ENCODE data around the gene GPC3. TPM values are rescaled to one million over a fixed set of nuclear protein-coding genes. Genes with fewer than 3 reads are reported as not detected.
"Not testable (repeated sequence)": the region's sequence is repeated elsewhere in the genome, so short reads cannot be mapped to it uniquely, and the experiment has no call there.

Gene GPC3
- total RNA-seq, 1 donor from 2014 or later, result 0.12 TPM

DNA sequence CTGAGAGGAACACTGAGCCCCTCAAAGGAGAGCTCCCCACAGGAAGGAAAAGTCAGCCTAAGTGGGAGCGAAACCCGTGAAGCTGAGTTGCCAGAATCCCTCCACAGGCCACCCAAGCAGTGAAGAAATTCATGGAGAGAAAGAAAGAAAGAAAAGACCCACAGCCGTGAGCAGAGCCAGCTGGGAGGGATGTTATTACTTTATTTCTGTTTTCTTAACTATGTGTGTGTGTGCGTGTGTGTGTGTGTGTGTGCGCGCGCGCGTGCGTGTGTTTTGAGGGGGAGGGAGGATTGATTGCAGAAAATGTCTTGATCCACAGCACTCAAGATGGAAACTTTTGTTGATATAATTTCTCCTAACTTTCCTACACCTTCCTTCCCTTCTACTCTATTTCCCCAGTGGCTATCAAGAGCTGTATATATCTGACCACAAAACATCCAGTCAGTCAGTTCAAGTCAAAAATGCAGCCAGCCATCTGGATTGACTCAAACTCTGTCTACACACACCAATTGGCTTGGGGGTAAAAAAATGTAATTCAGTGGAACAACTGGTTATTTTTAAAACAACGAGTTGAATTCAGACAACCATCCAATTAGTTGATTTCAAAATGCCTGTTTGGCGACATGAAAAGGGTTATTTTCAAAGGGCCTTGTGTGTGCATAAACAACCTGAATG lies 13.8 kb upstream of the GPC3 start:
- intact Hi-C loops (cut with micrococcal nuclease), result no loop called here

DNA sequence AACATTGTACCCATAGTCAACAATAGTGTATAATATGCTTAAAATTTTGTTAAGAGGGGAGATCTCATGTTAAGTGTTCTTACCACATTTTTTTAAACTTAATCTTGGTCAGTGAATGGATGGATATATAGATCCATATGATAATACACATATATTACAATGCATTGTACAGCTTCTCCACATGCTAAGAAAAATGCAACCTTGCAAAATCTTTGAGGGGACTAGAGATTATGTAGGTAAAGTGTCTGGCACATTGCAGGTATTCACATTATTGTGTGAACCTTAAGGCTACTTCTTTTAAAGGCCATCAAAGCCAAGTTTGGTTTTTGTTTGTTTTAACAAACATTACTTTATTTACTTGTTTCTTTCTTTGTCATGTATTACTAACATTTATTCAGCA lies 10.4 kb upstream of the GPC3 start:
- intact Hi-C loops (cut with micrococcal nuclease), result no loop called here

DNA sequence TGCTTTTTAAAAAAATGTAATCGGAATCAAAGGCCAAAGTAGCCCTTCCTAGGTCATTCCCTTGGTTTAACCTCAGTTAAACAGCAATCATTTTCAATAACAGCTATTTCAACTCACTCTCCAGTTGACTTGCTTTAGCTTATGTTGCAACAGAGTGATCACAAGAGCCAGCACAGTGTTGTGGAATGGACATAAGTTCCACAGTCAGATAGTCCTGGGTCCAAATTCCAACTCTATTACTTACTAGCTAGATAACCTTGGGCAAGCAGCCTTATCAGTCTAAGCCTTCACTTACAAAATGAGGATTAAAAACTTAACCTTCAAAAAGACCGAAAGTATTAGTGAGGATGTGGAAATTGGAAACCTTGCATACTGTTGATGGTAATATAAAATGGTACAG lies 9.2 kb upstream of the GPC3 start:
- intact Hi-C loops (cut with micrococcal nuclease), result no loop called here

DNA sequence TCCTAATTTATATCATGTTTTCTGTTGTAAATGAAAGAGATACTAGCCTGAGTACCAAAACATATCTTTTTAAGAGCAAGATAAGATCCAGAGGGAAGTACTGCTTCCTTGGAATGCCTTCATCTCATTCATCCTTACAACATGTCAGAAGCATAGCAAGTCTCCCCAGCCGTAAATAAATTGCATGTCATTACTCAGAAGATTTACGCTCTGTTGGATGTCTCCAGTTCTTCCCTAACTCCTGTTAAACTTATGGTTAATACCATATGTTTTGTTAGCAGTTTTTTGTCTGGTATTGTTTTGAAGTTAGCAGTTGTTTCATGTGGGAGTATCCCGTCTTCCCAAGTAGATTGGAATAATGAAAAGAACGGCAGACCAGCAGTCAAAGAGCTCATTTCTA lies 7.5 kb upstream of the GPC3 start:
- intact Hi-C loops (cut with micrococcal nuclease), result no loop called here

DNA sequence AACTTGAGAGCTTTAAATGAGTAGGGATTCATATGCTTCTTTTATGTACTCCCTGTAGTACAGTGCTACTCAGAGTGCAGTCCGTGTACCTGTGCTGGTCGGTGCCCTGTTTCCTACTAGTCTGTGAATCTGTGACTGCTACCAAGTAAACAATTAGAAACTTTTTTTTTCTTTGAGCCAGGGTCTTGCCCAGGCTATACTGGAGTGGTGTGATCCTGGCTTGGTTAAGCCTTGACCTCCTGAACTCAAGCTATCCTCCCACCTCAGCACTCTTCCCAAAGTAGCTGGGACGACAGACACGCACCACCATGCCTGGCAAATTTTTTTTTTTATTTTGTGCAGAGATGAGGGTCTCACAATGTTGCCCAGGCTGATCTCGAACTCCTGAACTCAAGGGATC lies 6.4 kb upstream of the GPC3 start:
- intact Hi-C loops (cut with micrococcal nuclease), result no loop called here

DNA sequence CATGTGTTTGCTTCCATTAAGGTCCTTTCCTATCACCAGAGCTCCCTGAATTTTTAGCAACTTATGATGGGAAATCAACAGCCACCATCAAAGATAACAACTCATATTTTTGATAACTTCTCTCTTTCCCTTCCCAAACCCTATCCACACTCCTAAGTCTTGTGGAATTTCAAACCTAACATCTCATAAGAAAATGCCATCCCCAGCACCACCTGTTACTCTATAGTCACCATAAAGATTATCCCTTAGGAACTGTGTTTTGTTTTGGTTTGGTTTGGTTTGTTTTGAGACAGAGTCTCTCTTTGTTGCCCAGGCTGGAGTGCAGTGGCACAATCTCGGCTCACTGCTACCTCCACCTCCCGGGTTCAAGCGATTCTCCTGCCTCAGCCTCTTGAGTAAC lies 5.7 kb upstream of the GPC3 start:
- intact Hi-C loops (cut with micrococcal nuclease), result not testable (repeated sequence)

DNA sequence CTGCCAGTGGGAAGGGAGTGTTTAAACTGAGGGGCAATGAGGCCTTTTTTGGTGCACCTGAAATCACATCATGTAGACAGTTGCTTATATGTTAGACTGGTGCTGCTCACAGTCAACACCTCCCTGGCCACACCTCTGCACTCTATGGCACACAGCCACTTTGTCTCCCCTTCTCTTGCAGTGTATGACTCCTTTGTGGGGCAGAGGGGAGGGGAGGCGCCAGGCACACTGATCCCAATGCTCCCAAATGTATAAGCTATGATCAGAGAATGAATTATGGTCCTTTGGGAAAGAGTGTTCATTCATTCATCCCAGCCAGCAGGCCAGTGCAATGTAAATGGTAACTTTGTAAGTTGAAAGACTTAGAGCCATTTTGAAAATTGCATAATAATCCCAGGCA lies 4.6 kb upstream of the GPC3 start:
- intact Hi-C loops (cut with micrococcal nuclease), result loop anchor here (5.0 to 10.0 kb wide), 2 partner anchors 32 to 155 kb away; no protein-coding TSS in a partner anchor

DNA sequence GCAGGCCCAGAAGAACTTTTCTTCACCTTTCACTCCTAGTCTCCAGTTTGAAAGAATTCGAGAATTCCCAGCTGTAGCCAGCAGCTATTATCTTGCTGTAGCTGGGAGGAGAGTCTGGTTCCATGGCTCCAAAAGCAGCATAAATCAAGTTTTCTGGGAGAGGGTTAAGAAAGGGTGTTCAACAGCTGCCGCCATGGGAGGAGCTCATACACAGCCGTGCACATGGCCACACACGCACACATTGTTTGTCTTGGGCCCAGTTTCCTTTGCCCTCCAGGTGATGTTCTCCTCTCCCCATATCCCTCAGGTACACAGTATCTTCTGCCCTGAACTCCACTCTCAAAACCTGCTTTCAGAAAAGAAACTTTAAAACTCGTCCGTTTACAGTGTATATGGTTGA lies 4.1 kb upstream of the GPC3 start:
- intact Hi-C loops (cut with micrococcal nuclease), result loop anchor here (5.0 to 10.0 kb wide), 2 partner anchors 33 to 155 kb away; no protein-coding TSS in a partner anchor

DNA sequence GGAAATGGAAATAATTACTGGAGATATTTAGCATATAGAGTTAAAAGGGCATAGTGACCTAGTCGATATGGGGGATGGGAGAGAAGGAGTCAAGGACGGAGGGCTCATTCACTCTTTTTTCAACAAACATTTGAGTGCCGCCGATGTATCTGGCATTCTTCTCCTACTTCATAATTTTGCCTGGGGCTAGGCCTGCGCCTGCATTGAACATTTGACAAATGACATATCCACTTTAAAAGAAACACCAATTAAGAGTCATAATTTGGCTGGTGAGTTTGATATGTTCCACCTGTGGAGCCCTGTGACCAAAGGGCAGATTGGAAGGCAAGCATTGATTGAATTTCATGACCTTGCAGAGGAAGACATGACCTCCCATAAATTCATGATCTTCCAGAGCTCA lies 2.6 kb upstream of the GPC3 start:
- intact Hi-C loops (cut with micrococcal nuclease), result loop anchor here (5.0 to 10.0 kb wide), 2 partner anchors 34 to 157 kb away; no protein-coding TSS in a partner anchor

DNA sequence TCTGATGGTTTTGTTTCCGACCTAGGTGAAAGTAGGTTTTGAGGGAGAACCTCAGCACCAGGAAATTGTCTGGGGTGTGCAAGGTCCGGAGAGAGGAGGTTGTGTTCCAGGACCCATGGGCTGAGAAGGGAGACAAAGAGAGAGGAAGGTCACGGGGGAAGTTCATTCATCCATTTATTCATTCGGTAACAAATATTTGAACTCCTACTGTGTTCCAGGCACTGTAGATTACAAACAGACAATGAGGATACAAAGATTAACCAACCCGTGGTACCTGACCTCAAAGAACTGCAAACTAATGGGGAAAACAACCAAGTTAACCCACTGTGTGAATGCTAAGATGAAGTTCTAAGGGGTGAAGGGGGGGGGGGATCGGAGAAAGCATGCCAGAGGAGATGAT lies 1.8 kb upstream of the GPC3 start:
- intact Hi-C loops (cut with micrococcal nuclease), result loop anchor here (5.0 to 10.0 kb wide), 2 partner anchors 35 to 158 kb away; no protein-coding TSS in a partner anchor

DNA sequence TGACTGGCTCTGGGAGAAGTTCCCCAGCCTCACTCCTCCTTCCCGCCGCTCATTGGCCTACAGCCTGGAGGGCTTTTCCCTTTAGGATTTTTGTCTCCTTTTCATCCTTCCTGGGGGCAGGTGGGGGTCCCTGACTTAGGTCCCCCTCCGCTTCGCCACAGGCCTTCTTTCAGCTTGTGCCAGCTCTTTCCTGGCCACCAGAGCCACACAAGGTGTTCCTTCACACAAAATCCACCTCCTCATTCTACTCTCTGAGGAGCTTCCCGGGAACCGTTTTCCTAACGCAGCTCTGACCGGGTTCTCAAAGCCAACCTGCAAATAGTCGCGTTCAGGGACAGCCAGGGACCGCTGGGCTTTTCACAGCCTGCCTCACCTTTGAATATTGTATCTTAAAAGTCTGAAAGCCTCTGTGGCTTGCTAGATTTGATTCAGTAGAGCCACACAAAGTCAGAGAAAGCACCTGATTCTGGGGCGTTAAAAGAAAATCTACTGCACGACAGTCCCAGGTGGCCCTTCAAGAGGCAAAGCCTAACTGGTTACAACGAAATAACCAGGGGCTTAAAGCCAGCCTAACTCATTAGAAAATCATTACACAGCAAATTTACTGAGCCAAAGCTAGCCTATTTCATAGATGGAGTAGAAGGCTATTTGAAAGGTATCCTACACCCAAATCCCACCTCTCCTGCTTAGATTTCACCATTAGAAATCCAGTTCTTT lies 731 bp upstream of the GPC3 start:
- intact Hi-C loops (cut with micrococcal nuclease), result loop anchor here (1.0 to 10.0 kb wide), 3 partner anchors 36 to 159 kb away; no protein-coding TSS in a partner anchor

DNA sequence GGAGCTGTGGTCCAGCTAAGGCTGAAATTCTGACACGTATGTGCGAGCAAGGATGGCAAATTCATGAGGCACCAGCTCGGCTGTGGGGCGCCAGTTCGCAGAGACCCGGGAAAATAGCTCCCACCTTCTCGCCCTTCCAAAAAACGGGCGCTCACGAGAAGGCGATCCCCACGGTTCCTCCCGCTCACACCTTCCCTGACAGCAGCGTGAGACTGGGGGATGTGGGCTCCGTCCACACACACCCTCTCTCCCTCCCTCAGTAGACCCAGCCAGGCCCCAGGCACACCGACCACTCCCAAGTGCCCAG lies 584 bp downstream of the GPC3 start:
- intact Hi-C loops (cut with micrococcal nuclease), result loop anchor here (1.0 to 10.0 kb wide), 3 partner anchors 37 to 160 kb away; no protein-coding TSS in a partner anchor

DNA sequence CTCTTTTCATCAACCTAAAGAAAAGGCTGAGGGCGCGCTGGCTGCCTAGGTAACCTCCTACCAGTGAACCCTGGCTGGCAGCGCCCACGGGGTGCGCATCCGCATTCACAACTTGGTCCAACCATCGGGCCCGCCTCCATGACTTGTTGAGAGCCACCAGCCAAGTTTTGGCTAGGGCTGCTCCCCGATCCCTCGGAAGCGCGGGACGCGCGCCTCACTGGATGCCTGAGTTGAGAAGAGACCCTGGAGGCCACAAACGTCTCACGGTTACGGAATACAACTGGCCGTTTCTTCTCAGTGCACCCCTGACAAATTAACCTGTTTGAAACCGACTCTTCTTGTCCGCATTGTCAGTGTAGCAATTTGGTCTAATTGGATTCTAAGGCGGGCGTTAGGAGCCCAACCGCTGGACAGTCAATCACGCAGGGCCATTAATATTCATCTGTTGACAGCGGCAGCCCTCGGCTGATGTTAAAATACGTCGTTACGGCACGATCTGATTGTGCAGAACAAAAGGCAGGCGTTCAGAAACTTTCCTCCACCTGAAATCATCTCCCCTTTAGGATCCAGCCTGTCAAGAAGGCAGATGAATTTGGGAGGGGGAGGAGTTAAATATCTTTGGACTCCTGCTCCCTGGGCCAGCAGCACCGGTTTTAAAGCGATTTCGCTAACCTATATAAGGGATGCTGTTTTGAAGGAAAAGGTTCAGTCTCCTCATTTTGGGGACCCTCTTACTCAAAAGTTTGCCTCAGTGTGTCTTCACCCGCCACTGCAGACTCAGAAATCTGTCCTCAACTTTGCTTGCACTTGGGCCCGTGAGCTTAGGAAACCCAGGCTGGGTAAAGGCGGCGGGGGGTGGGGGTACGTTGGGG lies 1.2 kb downstream of the GPC3 start:
- intact Hi-C loops (cut with micrococcal nuclease), result loop anchor here (10.0 kb wide), 1 partner anchor 161 kb away; no protein-coding TSS in a partner anchor

DNA sequence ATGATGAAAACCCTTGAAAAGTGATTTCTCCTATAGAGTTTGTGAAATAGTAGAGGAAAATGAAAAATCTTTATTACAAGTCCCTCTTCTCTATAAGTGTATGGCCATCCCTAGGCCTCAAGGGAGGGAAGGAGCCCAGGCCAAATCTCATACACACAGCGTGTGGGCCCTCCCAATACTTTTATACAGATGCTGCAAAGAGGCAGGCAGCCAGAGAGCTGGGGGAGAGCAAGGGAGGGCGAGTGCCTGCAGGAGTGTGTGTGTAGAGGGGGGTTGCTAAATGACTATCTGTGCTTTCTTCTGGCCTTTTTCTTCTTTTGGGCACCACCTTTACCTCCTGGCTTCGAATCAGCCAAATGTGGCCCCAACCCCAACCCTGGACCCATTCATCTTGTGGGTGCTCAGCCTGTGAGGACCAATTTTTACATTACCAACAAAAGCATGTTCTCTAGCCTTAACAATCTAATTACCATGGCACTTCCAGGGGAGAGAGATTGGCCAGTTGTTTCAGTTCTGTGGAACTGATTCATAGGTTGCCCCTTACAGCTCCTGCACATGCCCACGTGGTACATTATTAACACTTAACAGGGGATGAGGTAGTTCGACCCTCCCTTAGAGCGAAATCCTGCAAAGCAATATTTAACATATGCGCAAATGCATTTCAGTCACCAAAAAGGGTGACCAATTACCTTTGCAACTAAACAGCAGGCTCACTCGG lies 2.0 kb downstream of the GPC3 start:
- intact Hi-C loops (cut with micrococcal nuclease), result loop anchor here (10.0 kb wide), 1 partner anchor 161 kb away; no protein-coding TSS in a partner anchor

DNA sequence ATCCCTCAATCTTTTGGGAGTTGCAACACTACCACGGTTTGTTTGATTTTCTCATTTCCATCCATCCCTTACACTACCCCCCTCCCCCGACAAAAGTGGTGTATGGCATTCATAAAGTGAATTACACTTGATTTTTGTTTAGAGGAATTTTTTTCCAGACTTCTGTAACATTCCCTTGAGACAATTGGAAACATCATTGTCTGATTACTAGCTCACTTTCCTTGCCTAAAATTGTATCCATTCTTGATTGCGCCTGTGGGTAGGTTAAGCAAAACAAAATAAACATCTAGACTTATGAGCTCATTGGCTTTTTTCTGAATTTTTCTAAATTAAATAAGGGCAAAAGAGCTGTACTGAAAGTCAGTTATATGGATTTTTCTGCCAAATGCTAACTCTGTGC lies 3.5 kb downstream of the GPC3 start:
- intact Hi-C loops (cut with micrococcal nuclease), result loop anchor here (10.0 kb wide), 1 partner anchor 163 kb away; no protein-coding TSS in a partner anchor

DNA sequence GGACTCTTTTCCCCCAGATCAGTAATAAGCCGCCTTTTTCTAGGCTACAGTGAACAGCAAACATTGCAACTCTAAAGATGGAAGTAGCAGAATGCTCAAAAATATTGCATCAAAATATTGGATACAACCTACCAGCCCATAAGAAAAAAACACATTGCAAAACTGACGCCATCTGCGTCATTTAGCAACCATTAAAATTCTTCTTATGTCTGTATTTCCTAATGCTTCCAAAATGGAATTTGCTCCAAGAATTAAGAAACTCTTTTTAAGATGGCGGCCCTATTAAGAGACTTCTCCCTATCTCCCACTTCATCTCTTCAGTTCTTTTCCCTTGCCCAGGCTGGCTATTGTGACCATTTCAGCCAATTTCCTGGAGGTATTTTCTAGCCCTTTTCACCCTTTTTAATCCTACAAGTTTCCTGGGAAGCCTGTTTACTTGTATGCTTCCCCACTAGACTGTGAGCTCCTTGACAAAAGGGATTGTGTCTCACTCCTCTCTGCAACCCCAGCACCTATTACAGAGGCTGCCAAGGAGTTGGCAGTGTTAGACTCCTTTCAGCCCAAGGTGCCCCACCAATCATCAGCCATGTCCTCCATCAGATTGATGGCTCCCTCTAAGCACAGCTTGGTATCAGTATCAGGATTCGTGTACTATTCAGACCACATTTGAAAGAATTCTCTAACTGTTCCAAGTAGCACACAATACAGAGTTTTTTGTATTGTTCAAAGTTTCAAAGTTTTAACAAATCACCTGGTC lies 4.4 kb downstream of the GPC3 start:
- intact Hi-C loops (cut with micrococcal nuclease), result loop anchor here (10.0 kb wide), 1 partner anchor 164 kb away; no protein-coding TSS in a partner anchor

DNA sequence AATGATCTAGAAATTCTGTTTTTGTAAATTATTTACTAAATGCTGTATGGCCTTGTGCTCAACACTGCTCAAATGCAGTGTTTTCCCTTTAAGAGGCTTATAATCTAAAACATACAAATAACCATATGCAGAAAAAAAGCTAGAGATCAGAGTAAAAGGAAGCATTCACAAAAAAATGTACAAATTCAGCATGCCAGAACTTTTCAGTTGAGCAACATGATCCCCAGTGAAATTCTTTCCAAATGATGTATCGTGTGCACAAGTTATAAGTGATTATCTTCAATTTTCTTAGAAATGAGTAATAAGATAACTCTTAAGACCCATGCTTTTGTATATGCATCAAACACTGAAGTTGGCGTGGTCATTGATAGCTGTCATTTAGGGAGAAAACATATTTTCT lies 5.0 kb downstream of the GPC3 start:
- intact Hi-C loops (cut with micrococcal nuclease), result loop anchor here (10.0 kb wide), 1 partner anchor 164 kb away; no protein-coding TSS in a partner anchor

DNA sequence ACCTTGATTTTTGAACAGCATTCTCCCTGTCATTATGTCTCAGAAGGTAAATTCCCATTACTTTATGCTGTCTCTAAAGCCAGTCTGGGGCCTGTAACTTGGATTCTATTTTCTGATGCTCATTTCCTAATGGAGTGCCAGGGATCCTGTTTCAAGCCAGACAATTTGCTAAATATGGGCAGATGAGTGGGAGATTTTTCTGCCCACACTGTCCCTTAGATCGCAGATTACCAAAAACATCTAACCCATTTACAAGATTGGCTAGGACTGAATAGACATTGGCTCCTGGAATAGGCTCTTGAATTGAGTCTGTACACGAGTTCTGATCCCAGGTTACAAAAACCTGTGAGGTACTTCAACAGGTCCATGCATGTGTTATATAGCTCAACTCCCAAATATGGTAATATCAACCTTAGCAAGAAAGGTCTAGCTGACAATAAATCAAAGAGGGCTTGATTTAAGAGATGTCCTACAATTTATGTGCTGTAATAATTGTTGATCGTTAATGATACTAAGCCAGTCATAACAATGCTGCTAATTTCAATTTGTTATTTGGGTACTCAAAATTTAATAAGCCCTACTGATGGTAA lies 5.7 kb downstream of the GPC3 start:
- intact Hi-C loops (cut with micrococcal nuclease), result loop anchor here (10.0 kb wide), 1 partner anchor 165 kb away; no protein-coding TSS in a partner anchor

DNA sequence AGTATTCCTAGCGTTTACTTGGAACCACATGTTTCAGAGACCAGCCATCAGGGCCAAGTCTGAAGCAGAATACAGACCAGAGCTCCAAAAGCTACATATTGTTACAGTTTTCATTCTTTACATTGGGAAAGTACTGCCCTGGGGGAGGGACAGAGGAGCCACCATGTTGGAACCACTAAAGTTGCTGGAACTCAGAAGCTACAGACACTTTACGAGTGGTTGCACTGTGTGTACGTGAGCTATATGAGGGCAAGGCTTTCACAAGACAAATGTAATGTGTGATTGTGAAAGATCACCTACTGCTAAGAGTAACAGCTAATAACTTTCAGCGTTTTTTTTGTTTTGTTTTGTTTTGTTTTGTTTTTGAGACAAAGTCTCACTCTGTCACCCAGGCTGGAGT lies 11.7 kb downstream of the GPC3 start:
- intact Hi-C loops (cut with micrococcal nuclease), result no loop called here

DNA sequence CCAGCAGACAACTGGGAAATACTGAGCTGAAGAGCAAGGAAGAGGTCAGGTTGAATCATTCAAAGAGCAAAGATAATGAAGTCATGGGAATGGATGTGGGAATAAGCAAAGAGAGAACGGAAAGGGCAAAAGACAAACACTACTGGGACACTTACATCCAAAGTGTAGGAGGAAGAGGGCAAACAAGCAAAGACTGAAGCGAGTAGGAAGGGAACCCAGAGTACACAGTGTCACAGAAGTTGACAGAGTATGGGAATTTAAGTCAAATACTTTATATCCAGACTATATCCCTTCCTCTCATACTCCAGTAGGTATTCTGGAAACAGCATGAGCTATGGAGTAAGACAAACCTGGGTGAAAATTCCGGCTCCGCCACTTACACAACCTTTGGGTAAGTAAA lies 12.5 kb downstream of the GPC3 start:
- intact Hi-C loops (cut with micrococcal nuclease), result no loop called here
